HEK293 (cell line): Measurements from ENCODE around the gene PLD6.

Experiments used
- CTCF ChIA-PET: fragments of 350-600 bp; formaldehyde crosslinking; extraction: SDS; loops from one replicate; lab custom pipeline; 2021; ENCODE audit warnings: antibody characterized with exemption; lab: Yijun Ruan, JAX
- POLR2A ChIA-PET: fragments of 300-600 bp; formaldehyde crosslinking; extraction: SDS; loops from one replicate; lab custom pipeline; 2020; ENCODE audit warnings: antibody characterized with exemption, inconsistent platforms; lab: Yijun Ruan, JAX
- H3K27ac ChIP-seq: fragments of 200-500 bp; sonication (Bioruptor generic); 2 replicates; pipeline ENCODE4 v1.5.1; 2014; ENCODE audit warnings: low read depth, low read length, control low read depth, inconsistent platforms; ENCODE audit errors: extremely low read depth
- H3K36me3 ChIP-seq, 2 experiments: fragments of 200-500 bp in 1 of 2; sonication (Bioruptor generic) in 1 of 2; 1 replicate in 1 of 2; 2 replicates in 1 of 2; pipeline ENCODE4 v1.5.1; 2014 to 2017; ENCODE audit warnings: inconsistent platforms in 2 of 2, low read length in 2 of 2; ENCODE audit not compliant: control insufficient read depth in 2 of 2, insufficient read depth in 1 of 2
- H3K4me1 ChIP-seq: fragments of 200-500 bp; sonication (Bioruptor generic); 2 replicates; pipeline ENCODE4 v1.5.1; 2014; ENCODE audit warnings: mild to moderate bottlenecking, low read length, inconsistent platforms; ENCODE audit not compliant: control insufficient read depth, insufficient read depth
- H3K4me3 ChIP-seq: 2 replicates; pipeline ENCODE4 v1.5.1; 2011; ENCODE audit warnings: low read depth, mild to moderate bottlenecking, control low read depth, low read length, moderate library complexity
- H3K9me3 ChIP-seq: fragments of 200-500 bp; sonication (Bioruptor generic); 2 replicates; pipeline ENCODE4 v1.5.1; 2014; ENCODE audit warnings: low read depth, low read length, inconsistent platforms; ENCODE audit not compliant: control insufficient read depth, insufficient read depth
- KLF9 ChIP-seq: fragments of 450-650 bp; formaldehyde crosslinking; IDR thresholded peaks from 2 replicates; pipeline ENCODE4 v1.5.1; 2016; ENCODE audit warnings: missing biosample characterization, missing genetic modification characterization, low read depth
- ZFP37 ChIP-seq: fragments of 450-650 bp; formaldehyde crosslinking; IDR thresholded peaks from 2 replicates; pipeline ENCODE4 v1.5.1; 2016; ENCODE audit warnings: missing biosample characterization, missing genetic modification characterization
- ZFP41 ChIP-seq: fragments of 450-650 bp; formaldehyde crosslinking; IDR thresholded peaks from 2 replicates; pipeline ENCODE4 v1.5.1; 2016; ENCODE audit warnings: missing biosample characterization, missing genetic modification characterization, borderline replicate concordance
- ZNF10 ChIP-seq: fragments of 450-650 bp; formaldehyde crosslinking; IDR thresholded peaks from 2 replicates; pipeline ENCODE4 v1.5.1; 2017; ENCODE audit warnings: missing biosample characterization, missing genetic modification characterization
- ZNF175 ChIP-seq: fragments of 450-650 bp; formaldehyde crosslinking; IDR thresholded peaks from 2 replicates; pipeline ENCODE4 v1.5.1; 2016; ENCODE audit warnings: missing biosample characterization, missing genetic modification characterization
- ZNF211 ChIP-seq: fragments of 450-650 bp; formaldehyde crosslinking; IDR thresholded peaks from 2 replicates; pipeline ENCODE4 v1.5.1; 2016; ENCODE audit warnings: low read depth, missing biosample characterization, missing genetic modification characterization
- ZNF239 ChIP-seq: fragments of 450-650 bp; formaldehyde crosslinking; IDR thresholded peaks from 2 replicates; pipeline ENCODE4 v1.5.1; 2016; ENCODE audit warnings: missing biosample characterization, missing genetic modification characterization
- ZNF394 ChIP-seq: fragments of 450-650 bp; formaldehyde crosslinking; IDR thresholded peaks from 2 replicates; pipeline ENCODE4 v1.5.1; 2016; ENCODE audit warnings: missing biosample characterization, missing genetic modification characterization, mild to moderate bottlenecking, moderate library complexity, borderline replicate concordance
- ZNF501 ChIP-seq: fragments of 450-650 bp; formaldehyde crosslinking; IDR thresholded peaks from 2 replicates; pipeline ENCODE4 v1.5.1; 2016; ENCODE audit warnings: missing biosample characterization, missing genetic modification characterization
- ZNF610 ChIP-seq: fragments of 450-650 bp; formaldehyde crosslinking; IDR thresholded peaks from 2 replicates; pipeline ENCODE4 v1.5.1; 2016; ENCODE audit warnings: missing biosample characterization, missing genetic modification characterization, borderline replicate concordance
- ZNF664 ChIP-seq: fragments of 450-650 bp; formaldehyde crosslinking; IDR thresholded peaks from 2 replicates; pipeline ENCODE4 v1.5.1; 2016; ENCODE audit warnings: missing biosample characterization, missing genetic modification characterization
- ZNF677 ChIP-seq: fragments of 450-650 bp; IDR thresholded peaks from 2 replicates; pipeline ENCODE4 v1.5.0; 2018; ENCODE audit warnings: missing biosample characterization, mild to moderate bottlenecking, missing genetic modification characterization, moderate library complexity
- TF ChIP-seq, protein P1 (sequence below): fragments of 450-650 bp; formaldehyde crosslinking; IDR thresholded peaks from 2 replicates; pipeline ENCODE4 v1.5.1; 2017; ENCODE audit warnings: missing biosample characterization, missing genetic modification characterization
- TF ChIP-seq, protein P2 (sequence below): fragments of 450-650 bp; formaldehyde crosslinking; IDR thresholded peaks from 2 replicates; pipeline ENCODE4 v1.5.1; 2016; ENCODE audit warnings: missing biosample characterization, missing genetic modification characterization
- TF ChIP-seq, protein P3 (sequence below): fragments of 450-650 bp; formaldehyde crosslinking; IDR thresholded peaks from 2 replicates; pipeline ENCODE4 v1.5.1; 2016; ENCODE audit warnings: missing biosample characterization, missing genetic modification characterization
- TF ChIP-seq, protein P4 (sequence below): fragments of 450-650 bp; formaldehyde crosslinking; IDR thresholded peaks from 2 replicates; pipeline ENCODE4 v1.5.1; 2016; ENCODE audit warnings: missing biosample characterization, missing genetic modification characterization

The PLD6 gene

DNA sequence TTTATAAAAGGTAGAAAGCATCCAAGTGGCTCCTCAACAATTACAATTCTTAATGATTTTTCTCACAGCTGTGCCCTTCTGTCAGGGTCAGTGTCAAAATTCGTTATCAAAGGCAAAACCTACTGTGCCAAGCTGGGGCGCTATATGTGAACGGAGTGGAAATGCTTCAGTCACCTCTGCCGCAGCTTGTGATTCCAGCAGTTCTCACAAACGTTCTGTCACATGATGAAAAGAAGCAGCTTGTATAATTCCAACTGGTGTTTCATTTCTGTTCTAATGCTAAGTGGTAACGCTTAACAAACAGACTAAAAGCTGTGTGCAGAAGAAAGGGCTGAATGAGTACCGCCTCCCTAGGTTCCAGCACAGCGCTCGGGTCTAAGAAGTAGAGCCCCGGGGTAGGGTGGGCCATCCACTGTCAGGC, 14.2 kb downstream of the PLD6 start:
- POLR2A ChIA-PET: interaction anchor here (0.8 to 0.9 kb wide), 2 partner anchors 9 to 45 kb away, joined by 3 to 4 read pairs; partner anchors contain the start of gene FLCN
- TF ChIP-seq ZFP37 (tag by site-specific recombination) (no peak), ZNF610 (no peak), ZNF175 (tag by site-specific recombination) (no peak), ZNF211 (tag by site-specific recombination) (no peak), ZFP41 (tag by site-specific recombination) (no peak), ZNF677 (tag by site-specific recombination) (no peak), ZNF394 (tag by site-specific recombination) (no peak), ZNF664 (no peak), ZNF501 (tag by site-specific recombination) (no peak), ZNF10 (tag by site-specific recombination) (no peak)
- TF ChIP-seq, protein P1, sequence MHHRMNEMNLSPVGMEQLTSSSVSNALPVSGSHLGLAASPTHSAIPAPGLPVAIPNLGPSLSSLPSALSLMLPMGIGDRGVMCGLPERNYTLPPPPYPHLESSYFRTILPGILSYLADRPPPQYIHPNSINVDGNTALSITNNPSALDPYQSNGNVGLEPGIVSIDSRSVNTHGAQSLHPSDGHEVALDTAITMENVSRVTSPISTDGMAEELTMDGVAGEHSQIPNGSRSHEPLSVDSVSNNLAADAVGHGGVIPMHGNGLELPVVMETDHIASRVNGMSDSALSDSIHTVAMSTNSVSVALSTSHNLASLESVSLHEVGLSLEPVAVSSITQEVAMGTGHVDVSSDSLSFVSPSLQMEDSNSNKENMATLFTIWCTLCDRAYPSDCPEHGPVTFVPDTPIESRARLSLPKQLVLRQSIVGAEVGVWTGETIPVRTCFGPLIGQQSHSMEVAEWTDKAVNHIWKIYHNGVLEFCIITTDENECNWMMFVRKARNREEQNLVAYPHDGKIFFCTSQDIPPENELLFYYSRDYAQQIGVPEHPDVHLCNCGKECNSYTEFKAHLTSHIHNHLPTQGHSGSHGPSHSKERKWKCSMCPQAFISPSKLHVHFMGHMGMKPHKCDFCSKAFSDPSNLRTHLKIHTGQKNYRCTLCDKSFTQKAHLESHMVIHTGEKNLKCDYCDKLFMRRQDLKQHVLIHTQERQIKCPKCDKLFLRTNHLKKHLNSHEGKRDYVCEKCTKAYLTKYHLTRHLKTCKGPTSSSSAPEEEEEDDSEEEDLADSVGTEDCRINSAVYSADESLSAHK (tag by site-specific recombination): no peak
- TF ChIP-seq, protein P2, sequence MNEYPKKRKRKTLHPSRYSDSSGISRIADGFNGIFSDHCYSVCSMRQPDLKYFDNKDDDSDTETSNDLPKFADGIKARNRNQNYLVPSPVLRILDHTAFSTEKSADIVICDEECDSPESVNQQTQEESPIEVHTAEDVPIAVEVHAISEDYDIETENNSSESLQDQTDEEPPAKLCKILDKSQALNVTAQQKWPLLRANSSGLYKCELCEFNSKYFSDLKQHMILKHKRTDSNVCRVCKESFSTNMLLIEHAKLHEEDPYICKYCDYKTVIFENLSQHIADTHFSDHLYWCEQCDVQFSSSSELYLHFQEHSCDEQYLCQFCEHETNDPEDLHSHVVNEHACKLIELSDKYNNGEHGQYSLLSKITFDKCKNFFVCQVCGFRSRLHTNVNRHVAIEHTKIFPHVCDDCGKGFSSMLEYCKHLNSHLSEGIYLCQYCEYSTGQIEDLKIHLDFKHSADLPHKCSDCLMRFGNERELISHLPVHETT (tag by site-specific recombination): no peak
- TF ChIP-seq, protein P3, sequence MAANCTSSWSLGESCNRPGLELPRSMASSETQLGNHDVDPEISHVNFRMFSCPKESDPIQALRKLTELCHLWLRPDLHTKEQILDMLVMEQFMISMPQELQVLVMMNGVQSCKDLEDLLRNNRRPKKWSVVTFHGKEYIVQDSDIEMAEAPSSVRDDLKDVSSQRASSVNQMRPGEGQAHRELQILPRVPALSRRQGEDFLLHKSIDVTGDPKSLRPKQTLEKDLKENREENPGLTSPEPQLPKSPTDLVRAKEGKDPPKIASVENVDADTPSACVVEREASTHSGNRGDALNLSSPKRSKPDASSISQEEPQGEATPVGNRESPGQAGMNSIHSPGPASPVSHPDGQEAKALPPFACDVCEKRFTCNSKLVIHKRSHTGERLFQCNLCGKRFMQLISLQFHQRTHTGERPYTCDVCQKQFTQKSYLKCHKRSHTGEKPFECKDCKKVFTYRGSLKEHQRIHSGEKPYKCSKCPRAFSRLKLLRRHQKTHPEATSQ: no peak
- TF ChIP-seq, protein P4, sequence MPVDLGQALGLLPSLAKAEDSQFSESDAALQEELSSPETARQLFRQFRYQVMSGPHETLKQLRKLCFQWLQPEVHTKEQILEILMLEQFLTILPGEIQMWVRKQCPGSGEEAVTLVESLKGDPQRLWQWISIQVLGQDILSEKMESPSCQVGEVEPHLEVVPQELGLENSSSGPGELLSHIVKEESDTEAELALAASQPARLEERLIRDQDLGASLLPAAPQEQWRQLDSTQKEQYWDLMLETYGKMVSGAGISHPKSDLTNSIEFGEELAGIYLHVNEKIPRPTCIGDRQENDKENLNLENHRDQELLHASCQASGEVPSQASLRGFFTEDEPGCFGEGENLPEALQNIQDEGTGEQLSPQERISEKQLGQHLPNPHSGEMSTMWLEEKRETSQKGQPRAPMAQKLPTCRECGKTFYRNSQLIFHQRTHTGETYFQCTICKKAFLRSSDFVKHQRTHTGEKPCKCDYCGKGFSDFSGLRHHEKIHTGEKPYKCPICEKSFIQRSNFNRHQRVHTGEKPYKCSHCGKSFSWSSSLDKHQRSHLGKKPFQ (tag by site-specific recombination): no peak
- TF ChIP-seq, all 188 proteins: peak for 0
- H3K36me3 ChIP-seq: peaks cover 6 to 22% of the 10 kb centered on the region in 2 experiments; a peak in 2 of 3 replicates

DNA sequence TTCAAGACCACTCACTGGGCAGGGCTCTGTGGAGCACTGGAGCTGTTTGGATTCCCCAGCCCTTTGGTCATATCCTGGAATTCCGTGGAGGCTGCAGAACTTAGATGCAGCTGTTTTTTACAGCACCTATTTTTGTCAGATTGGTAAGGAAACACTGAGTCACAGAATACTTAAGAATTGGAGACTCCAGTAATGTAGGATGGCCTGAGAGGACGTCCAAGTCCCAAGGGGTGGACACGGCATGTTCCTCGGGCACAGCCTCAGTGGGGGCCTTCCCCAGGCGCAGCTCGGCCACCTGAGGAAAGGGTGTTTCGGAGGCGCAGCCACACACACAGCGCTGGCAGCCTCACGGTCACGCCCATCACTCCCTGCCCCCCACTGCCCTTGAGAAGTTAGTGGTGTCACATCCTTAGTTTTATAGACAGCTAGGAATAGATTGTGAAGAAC, 14.8 kb downstream of the PLD6 start:
- ChIA-PET CTCF (interaction anchor here (0.9 to 1.6 kb wide), 3 partner anchors 19 to 199 kb away, joined by 3 to 5 read pairs (median 3); no protein-coding TSS in a partner anchor), POLR2A (interaction anchor here (0.6 to 1.3 kb wide), 3 partner anchors 8 to 9 kb away, joined by 3 to 4 read pairs (median 3); no protein-coding TSS in a partner anchor)
- Histone ChIP-seq H3K27ac (no peak overlapping the region), H3K9me3 (no peaks in the 10 kb centered on the region), H3K36me3 (peaks cover 6 to 28% of the 10 kb centered on the region in 2 experiments; a peak in 2 of 3 replicates), H3K4me1 (peaks cover 3% of the 10 kb centered on the region; the same call in 1 of the 2 replicates), H3K4me3 (no peak overlapping the region)
- TF ChIP-seq ZNF239 (tag by site-specific recombination) (no peak), KLF9 (0 out of 2 replicates have a peak, but pooled peaks have one; percentile 26)

More for the DNA sequence above, 14.2 kb downstream of the PLD6 start:
- no peaks in the 10 kb centered on the region for H3K9me3 ChIP-seq
- H3K27ac ChIP-seq: no peak overlapping the region
- H3K4me1 ChIP-seq: peaks cover 3% of the 10 kb centered on the region; the same call in 1 of the 2 replicates
- no peak overlapping the region for H3K4me3 ChIP-seq
- CTCF ChIA-PET: interaction anchor here (0.9 to 1.6 kb wide), 3 partner anchors 19 to 200 kb away, joined by 3 to 5 read pairs (median 3); no protein-coding TSS in a partner anchor
